Ascending aorta (tissue), 2 donors: Measurements from ENCODE around the gene FBXO17. TPM values are rescaled to one million over a fixed set of nuclear protein-coding genes. Genes with fewer than 3 reads are reported as not detected.

Experiments
- DNase-seq, 2 donors: peaks; one replicate each; pipeline ENCODE4 v3.0.0-alpha.2; 2019; ENCODE audit warnings: low spot score in 2 of 2
- H3K27ac ChIP-seq, 2 donors: fragments of 200-600 bp; sonication (generic); one replicate each; pipeline ENCODE4 v1.5.1; 2016 to 2017; ENCODE audit warnings: mild to moderate bottlenecking in 1 of 2
- H3K27me3 ChIP-seq: fragments of 200-600 bp; sonication (generic); one replicate; pipeline ENCODE4 v1.5.1; 2017
- H3K36me3 ChIP-seq, 2 donors: fragments of 200-600 bp; sonication (generic); one replicate each; pipeline ENCODE4 v1.5.1; 2016
- H3K4me1 ChIP-seq, 2 donors: fragments of 200-600 bp; sonication (generic); one replicate each; pipeline ENCODE4 v1.5.1; 2016 to 2017; ENCODE audit warnings: mild to moderate bottlenecking in 1 of 2
- H3K4me3 ChIP-seq, 2 donors: fragments of 200-600 bp; sonication (generic); one replicate each; pipeline ENCODE4 v1.5.1; 2016 to 2017; ENCODE audit warnings: mild to moderate bottlenecking in 1 of 2
- H3K9me3 ChIP-seq, 2 donors: fragments of 200-600 bp; sonication (generic); one replicate each; pipeline ENCODE4 v1.5.1; 2016
- intact Hi-C: fragments of 100-400 bp; cut with DNase I; formaldehyde crosslinking; loops from one replicate; pipeline ENCODE4 v1.15.1; 2023
- total RNA-seq: library from RNA; depleted of rRNA; stranded (reverse); fragments of >200 nt; gene quantifications from one replicate; pipeline ENCODE4 v1.1.0, GENCODE V29; 2016
- TF ChIP-seq, protein P1 (sequence below), 3 experiments: fragments of 200-600 bp in 2 of 3; fragments of 450-650 bp in 1 of 3; sonication (generic) in 2 of 3; IDR thresholded peaks; one replicate each; pipeline ENCODE4 v1.5.1; 2016 to 2019; ENCODE audit warnings: antibody characterized with exemption in 3 of 3, mild to moderate bottlenecking in 1 of 3, moderate library complexity in 1 of 3

The FBXO17 gene
- total RNA-seq, 1 donor from 2014 or later = 47.4 TPM

DNA sequence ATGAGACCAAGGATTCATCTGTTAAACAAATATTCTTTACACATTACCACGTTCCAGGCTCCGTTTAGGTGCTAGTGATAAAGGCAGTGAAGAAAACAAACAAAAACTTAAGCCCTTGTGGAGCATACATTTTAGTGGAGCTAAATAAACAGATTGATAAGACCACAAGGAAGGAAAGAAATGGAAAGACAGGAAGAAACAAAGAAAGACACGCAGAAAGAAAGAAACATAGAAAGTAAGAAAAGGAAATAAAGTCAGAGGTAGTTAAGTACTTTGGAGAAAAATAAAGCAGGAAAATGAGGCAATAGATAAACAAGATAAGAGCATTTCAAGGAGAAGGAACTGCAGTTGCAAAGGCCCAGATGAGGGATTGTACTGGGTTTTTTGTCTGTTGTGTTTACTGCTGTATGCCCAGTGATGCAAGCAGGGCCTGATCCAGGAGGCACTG, 74.8 kb downstream of the FBXO17 start:
- Histone ChIP-seq H3K4me3 (peak overlapping the region; percentile 89 to 94), H3K36me3 (peaks cover 9 to 16% of the 10 kb centered on the region in 2 donors), H3K9me3 (no peaks in the 10 kb centered on the region), H3K27me3 (no peaks in the 10 kb centered on the region), H3K4me1 (peaks cover 6 to 20% of the 10 kb centered on the region in 2 donors), H3K27ac (peak overlapping the region in 1 of 2 donors; percentile 94)
- TF ChIP-seq, protein P1, sequence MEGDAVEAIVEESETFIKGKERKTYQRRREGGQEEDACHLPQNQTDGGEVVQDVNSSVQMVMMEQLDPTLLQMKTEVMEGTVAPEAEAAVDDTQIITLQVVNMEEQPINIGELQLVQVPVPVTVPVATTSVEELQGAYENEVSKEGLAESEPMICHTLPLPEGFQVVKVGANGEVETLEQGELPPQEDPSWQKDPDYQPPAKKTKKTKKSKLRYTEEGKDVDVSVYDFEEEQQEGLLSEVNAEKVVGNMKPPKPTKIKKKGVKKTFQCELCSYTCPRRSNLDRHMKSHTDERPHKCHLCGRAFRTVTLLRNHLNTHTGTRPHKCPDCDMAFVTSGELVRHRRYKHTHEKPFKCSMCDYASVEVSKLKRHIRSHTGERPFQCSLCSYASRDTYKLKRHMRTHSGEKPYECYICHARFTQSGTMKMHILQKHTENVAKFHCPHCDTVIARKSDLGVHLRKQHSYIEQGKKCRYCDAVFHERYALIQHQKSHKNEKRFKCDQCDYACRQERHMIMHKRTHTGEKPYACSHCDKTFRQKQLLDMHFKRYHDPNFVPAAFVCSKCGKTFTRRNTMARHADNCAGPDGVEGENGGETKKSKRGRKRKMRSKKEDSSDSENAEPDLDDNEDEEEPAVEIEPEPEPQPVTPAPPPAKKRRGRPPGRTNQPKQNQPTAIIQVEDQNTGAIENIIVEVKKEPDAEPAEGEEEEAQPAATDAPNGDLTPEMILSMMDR (IDR thresholded peaks at IDR 0.05) = no peak
- intact Hi-C loops = loop anchor here (5.0 kb wide), 1 partner anchor 498 kb away; the partner anchor contains the start of gene FAM98C
- no peak for DNase-seq

DNA sequence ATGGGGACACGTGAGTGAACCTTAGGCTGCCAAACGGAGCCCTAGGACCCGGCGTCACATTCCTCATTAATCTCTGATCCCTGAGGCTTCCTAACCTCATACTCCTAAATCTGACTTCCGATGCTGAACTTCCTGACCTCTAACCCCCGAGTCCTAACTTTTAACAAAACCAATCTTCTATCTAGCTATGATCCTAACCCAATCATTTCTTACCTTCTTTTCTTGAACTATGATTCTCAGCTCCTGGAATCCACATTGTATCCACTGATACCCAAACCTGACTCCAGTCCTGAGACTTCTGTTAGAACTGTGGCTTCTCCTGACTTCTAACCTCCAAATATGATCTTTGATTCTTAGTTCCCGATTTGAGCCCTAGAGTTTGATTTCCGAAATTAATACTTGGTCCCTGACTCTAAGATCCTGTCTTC, 75.3 kb downstream of the FBXO17 start:
- Histone ChIP-seq H3K4me1 (peaks cover 6 to 20% of the 10 kb centered on the region in 2 donors), H3K27me3 (no peaks in the 10 kb centered on the region), H3K4me3 (peak overlapping the region; percentile 89 to 94), H3K9me3 (no peaks in the 10 kb centered on the region), H3K36me3 (peaks cover 4 to 10% of the 10 kb centered on the region in 2 donors), H3K27ac (peak overlapping the region; percentile 94)
- DNase-seq = no peak
- intact Hi-C loops = loop anchor here (5.0 kb wide), 1 partner anchor 498 kb away; the partner anchor contains the start of gene FAM98C
- TF ChIP-seq, protein P1 (IDR thresholded peaks at IDR 0.05) = no peak

DNA sequence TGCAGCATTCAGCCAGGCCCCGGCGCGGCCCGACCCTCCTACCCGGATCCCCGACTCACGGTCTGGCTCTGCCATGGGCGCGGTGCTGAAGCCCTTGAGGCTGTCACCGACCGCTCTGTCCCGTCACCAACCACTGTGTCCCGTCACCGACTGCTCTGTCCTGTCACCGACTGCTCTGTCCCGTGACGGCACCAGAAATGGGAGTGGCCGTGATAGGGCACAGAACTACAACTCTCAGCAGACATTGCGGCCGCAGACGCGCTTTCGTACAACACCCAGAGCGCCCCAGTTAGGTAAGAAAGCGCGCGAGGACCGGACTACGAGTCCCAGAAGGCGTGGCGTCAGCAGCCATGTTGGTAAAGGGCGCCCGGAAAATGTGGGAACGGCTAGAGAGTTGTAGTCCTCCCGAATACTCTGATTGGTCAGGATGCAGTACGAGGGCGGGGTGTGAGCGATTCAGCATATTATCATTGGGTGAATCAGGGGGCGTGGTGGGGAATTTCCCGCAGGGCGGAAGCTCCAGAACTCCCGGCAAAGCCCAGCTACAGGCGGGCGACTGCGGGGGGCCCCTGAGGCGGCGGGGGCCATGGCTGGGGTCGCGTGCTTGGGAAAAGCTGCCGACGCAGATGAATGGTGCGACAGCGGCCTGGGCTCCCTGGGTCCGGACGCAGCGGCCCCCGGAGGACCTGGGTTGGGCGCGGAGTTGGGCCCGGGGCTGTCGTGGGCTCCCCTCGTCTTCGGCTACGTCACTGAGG, 75.9 kb downstream of the FBXO17 start, which contains the start of the genes NFKBIB and SIRT2:
TSS of gene NFKBIB (plus strand) at position 523 of the 755 bp plus-strand sequence. CDS start at position 587, 64 bp downstream.
TSS of gene SIRT2 (minus strand) at position 172 of the 755 bp plus-strand sequence. CDS start at position 75, 97 bp downstream.
- Histone ChIP-seq H3K4me1 (peaks cover 6 to 20% of the 10 kb centered on the region in 2 donors), H3K27ac (peak within 1 kb of the TSS; percentile 94), H3K36me3 (peaks cover 0 to 4% of the 10 kb centered on the region in 2 donors), H3K9me3 (no peaks in the 10 kb centered on the region), H3K4me3 (peak within 1 kb of the TSS; percentile 89 to 94), H3K27me3 (no peaks in the 10 kb centered on the region)
- peak; percentile 100 for DNase-seq
- TF ChIP-seq, protein P1 (IDR thresholded peaks at IDR 0.05) = no peak
- intact Hi-C loops = loop anchor here (1.0 to 10.0 kb wide), 7 partner anchors 29 to 497 kb away; partner anchors contain the start of genes ECH1, EIF3K, FAM98C and MRPS12

DNA sequence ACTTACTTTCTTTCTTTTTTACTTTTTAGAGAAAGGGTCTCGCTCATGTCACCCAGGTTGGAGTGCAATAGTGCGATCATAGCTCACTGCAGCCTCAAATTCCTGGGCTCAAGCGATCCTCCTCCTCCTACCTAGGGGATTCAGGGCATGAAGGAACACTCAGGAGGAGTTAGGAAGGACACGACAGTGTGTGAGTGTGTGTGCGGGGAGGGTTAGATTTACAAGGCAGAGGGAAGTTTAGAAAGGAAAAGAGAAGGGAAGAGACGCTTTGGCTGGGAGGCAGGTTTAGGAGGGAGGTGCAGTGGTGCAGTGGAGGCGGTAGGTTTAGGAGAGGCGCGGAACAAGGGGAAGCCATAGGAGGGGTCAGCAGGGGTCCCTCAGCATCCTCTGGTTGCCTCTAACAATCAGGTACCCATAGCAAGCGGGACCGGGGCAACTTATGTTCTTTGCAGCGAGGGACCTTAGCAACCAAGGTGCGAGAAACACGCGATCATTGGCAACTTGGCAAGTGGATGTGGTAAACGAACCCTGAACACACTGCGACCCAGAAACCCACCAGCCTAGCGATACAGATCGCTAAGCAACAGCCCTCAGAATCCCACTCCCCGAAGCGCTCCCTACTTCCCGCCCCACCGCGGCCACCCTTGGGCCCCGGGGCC, 76.6 kb downstream of the FBXO17 start:
- Histone ChIP-seq H3K27me3 (no peaks in the 10 kb centered on the region), H3K4me1 (peaks cover 6 to 20% of the 10 kb centered on the region in 2 donors), H3K9me3 (no peaks in the 10 kb centered on the region), H3K36me3 (no peaks in the 10 kb centered on the region), H3K4me3 (peak overlapping the region; percentile 89 to 94), H3K27ac (peak overlapping the region; percentile 94)
- no peak for DNase-seq
- intact Hi-C loops = loop anchor here (1.0 to 10.0 kb wide), 6 partner anchors 28 to 354 kb away; partner anchors contain the start of genes ECH1, EIF3K, MRPS12 and SARS2
- TF ChIP-seq, protein P1 (IDR thresholded peaks at IDR 0.05) = no peak

DNA sequence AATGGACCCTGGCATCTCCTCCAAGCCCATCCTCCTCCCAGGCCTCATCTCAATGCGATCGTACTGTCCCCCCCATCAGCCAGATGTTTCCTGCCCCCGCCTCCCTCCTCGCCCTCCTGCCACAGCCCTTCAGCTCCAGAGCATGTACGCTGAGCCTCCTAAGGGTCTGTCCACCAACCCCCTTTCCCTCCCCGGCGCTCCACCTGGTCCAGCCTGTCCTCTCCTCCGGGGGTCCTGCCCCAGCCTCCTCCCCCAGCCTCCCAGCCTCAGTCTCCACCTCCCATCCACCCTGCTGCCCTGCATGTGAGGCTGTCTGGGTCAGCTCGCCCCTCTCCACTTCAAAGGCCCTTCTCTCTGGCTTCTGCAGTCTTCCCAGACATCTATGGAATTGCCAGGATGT, 80.6 kb downstream of the FBXO17 start:
- H3K36me3 ChIP-seq = peaks cover 13 to 24% of the 10 kb centered on the region in 2 donors
- TF ChIP-seq, protein P1 (IDR thresholded peaks at IDR 0.05) = no peak
- no peak overlapping the region for H3K4me3 ChIP-seq
- no peak overlapping the region for H3K27ac ChIP-seq
- intact Hi-C loops = loop anchor here (10.0 kb wide), 1 partner anchor 350 kb away; no protein-coding TSS in a partner anchor
- peaks cover 6 to 8% of the 10 kb centered on the region in 2 donors for H3K4me1 ChIP-seq
- H3K9me3 ChIP-seq = no peaks in the 10 kb centered on the region
- no peak for DNase-seq
- no peaks in the 10 kb centered on the region for H3K27me3 ChIP-seq
